Neural cell (in vitro differentiated cells): ENCODE data around the gene INPP5E.

Experiments
- EP300 ChIP-seq: fragments of 450-650 bp; conservative IDR thresholded peaks from 2 replicates; pipeline ENCODE4 v1.6.1; 2014; ENCODE audit warnings: antibody characterized with exemption, mild to moderate bottlenecking, moderate library complexity; ENCODE audit not compliant: poor library complexity, severe bottlenecking
- MXI1 ChIP-seq: fragments of 450-650 bp; conservative IDR thresholded peaks from 2 replicates; pipeline ENCODE4 v1.6.1; 2014; ENCODE audit warnings: antibody characterized with exemption, mild to moderate bottlenecking; ENCODE audit not compliant: poor library complexity, severe bottlenecking
- POLR2AphosphoS5 ChIP-seq: IDR thresholded peaks from 2 replicates; pipeline ENCODE4 v1.6.1; 2012
- TAF1 ChIP-seq: IDR thresholded peaks from 2 replicates; pipeline ENCODE4 v1.6.1; 2012; ENCODE audit warnings: low read depth
- TF ChIP-seq, protein P1 (sequence below): fragments of 450-650 bp; IDR thresholded peaks from 2 replicates; pipeline ENCODE4 v1.5.1; 2014; ENCODE audit warnings: antibody characterized with exemption, mild to moderate bottlenecking, moderate library complexity; ENCODE audit not compliant: poor library complexity, severe bottlenecking

DNA sequence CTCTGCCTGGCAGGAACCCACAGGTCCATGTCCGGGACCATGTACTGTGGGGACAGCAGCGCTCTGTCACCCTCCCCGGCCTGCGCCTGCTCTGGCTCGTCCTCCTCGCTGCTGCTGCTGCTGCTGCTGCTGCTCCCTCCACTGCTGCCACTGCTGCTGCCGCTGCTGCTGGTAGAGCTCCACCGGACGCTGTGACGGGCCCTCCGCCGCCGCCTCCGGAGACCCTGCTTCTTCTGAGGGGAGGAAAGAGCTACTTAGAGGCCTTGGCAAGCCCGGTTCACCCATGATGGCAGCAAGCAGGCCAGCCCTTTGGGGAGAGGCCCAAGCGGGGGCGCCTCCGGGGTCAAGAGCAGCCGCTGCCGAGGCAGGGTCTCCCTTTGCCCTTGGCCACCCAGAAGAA lies 56.2 kb downstream of the INPP5E start:
- TF ChIP-seq EP300: no peak
- TF ChIP-seq, protein P1, sequence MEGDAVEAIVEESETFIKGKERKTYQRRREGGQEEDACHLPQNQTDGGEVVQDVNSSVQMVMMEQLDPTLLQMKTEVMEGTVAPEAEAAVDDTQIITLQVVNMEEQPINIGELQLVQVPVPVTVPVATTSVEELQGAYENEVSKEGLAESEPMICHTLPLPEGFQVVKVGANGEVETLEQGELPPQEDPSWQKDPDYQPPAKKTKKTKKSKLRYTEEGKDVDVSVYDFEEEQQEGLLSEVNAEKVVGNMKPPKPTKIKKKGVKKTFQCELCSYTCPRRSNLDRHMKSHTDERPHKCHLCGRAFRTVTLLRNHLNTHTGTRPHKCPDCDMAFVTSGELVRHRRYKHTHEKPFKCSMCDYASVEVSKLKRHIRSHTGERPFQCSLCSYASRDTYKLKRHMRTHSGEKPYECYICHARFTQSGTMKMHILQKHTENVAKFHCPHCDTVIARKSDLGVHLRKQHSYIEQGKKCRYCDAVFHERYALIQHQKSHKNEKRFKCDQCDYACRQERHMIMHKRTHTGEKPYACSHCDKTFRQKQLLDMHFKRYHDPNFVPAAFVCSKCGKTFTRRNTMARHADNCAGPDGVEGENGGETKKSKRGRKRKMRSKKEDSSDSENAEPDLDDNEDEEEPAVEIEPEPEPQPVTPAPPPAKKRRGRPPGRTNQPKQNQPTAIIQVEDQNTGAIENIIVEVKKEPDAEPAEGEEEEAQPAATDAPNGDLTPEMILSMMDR: no peak
- no peak for TF ChIP-seq MXI1
- TF ChIP-seq POLR2AphosphoS5: no peak
- no peak for TF ChIP-seq TAF1
